Karpas-422 (cell line): ENCODE data around the gene RAB35. TPM values are rescaled to one million over a fixed set of nuclear protein-coding genes. Genes with fewer than 3 reads are reported as not detected.

Source experiments
- DNase-seq: peaks from one replicate; pipeline ENCODE4 v3.0.0-alpha.2; 2015
- H2AFZ ChIP-seq: fragments of 200-600 bp; sonication (generic); 2 replicates; pipeline ENCODE4 v1.6.1; 2014; ENCODE audit warnings: antibody characterized with exemption, low read length, mixed read lengths
- H3K27ac ChIP-seq: fragments of 200-600 bp; sonication (generic); 2 replicates; pipeline ENCODE4 v1.5.1; 2014; ENCODE audit warnings: mild to moderate bottlenecking, low read length, moderate library complexity
- H3K27me3 ChIP-seq: fragments of 200-600 bp; sonication (generic); 2 replicates; pipeline ENCODE4 v1.6.1; 2014; ENCODE audit warnings: low read length, mixed read lengths
- H3K36me3 ChIP-seq: fragments of 200-600 bp; sonication (generic); 2 replicates; pipeline ENCODE4 v1.6.1; 2014; ENCODE audit warnings: low read length, mixed read lengths; ENCODE audit not compliant: insufficient read depth
- H3K4me1 ChIP-seq: fragments of 200-600 bp; sonication (generic); 2 replicates; pipeline ENCODE4 v1.6.1; 2014; ENCODE audit warnings: mild to moderate bottlenecking, low read length, mixed read lengths
- H3K4me2 ChIP-seq: fragments of 200-600 bp; sonication (generic); 2 replicates; pipeline ENCODE4 v1.6.1; 2014; ENCODE audit warnings: low read length, low read depth, mild to moderate bottlenecking; ENCODE audit not compliant: poor library complexity, severe bottlenecking
- H3K4me3 ChIP-seq: fragments of 200-600 bp; sonication (generic); 2 replicates; pipeline ENCODE4 v1.5.1; 2014; ENCODE audit warnings: mild to moderate bottlenecking, antibody characterized with exemption, low read length, mixed read lengths
- H3K79me2 ChIP-seq: fragments of 200-600 bp; sonication (generic); 2 replicates; pipeline ENCODE4 v1.6.1; 2014; ENCODE audit warnings: mild to moderate bottlenecking, low read length, mixed read lengths
- H3K9ac ChIP-seq: fragments of 200-600 bp; sonication (generic); 2 replicates; pipeline ENCODE4 v1.6.0; 2014; ENCODE audit warnings: low read length
- H3K9me2 ChIP-seq: fragments of 200-600 bp; sonication (generic), shearing (Covaris generic); replicated peaks from 2 replicates; pipeline ENCODE4 v1.6.0; 2014; ENCODE audit warnings: mild to moderate bottlenecking, low read length, moderate library complexity; ENCODE audit not compliant: insufficient read depth
- H3K9me3 ChIP-seq: fragments of 300-700, 200-600 bp; sonication (generic); 2 replicates; pipeline ENCODE4 v1.6.1; 2014; ENCODE audit warnings: low read length, mixed read lengths
- H4K20me1 ChIP-seq: fragments of 200-600 bp; sonication (generic); 2 replicates; pipeline ENCODE4 v1.6.1; 2014; ENCODE audit warnings: mild to moderate bottlenecking, antibody characterized with exemption, low read length, low read depth; ENCODE audit not compliant: insufficient read depth
- total RNA-seq: library from RNA; depleted of rRNA; stranded (reverse); fragments of >200 nt; shearing (Covaris generic); gene quantifications from 2 replicates; pipeline ENCODE4 v1.2.3, GENCODE V29; 2014; ENCODE audit warnings: low replicate concordance

Gene RAB35
- total RNA-seq, 1 experiment from 2014 or later = 18.9 TPM

- Histone ChIP-seq H3K4me2 (no peak overlapping the region), H3K9me2 (no peaks in the 10 kb centered on the region), H3K9ac (no peak overlapping the region), H3K4me1 (peaks cover 15% of the 10 kb centered on the region), H4K20me1 (no peaks in the 10 kb centered on the region), H3K9me3 (no peaks in the 10 kb centered on the region), H3K27me3 (no peaks in the 10 kb centered on the region), H3K36me3 (peaks cover 4% of the 10 kb centered on the region; the same call in 1 of the 2 replicates), H3K27ac (no peak overlapping the region), H2AFZ (no peak overlapping the region), H3K4me3 (no peak overlapping the region), H3K79me2 (no peaks in the 10 kb centered on the region; the same call in 1 of the 2 replicates)
- DNase-seq = no peak
These were observed 52.3 kb downstream of the RAB35 start for GRCh38 chr12:120064054-120064940.

- no peaks in the 10 kb centered on the region for H3K27me3 ChIP-seq
- H3K36me3 ChIP-seq = peaks cover 4% of the 10 kb centered on the region; the same call in 1 of the 2 replicates
- peaks cover 15% of the 10 kb centered on the region for H3K4me1 ChIP-seq
These were observed 53.5 kb downstream of the RAB35 start for GRCh38 chr12:120062976-120063579.

DNA sequence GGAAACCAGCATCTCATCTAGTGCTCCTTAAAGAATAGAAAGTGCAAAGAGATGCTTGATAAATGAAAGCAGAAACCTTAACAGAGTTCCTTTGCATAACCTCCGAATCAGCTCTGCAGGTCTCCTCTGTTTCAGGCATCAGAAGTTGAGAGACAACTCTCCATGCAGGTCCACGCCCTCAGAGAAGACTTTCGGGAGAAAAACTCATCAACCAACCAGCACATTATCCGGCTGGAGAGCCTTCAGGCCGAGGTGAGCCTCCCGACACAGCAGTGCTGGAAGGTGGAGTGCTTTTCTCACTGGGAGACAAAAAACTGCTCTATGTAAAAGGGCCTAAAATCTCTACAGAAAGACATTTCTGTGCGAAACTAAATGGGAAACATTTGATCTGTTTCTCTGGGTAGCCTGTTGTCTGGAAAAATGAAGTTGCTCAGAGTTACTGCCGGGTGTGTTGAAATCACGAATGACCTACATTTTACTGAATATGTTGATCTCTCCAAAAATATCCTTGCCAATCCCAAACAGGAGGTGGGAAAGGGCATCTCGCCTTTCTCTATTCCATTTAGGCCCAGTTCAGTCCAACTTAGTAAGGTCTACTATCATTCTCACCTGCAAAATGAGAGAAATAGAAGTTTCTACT, 54.9 kb downstream of the RAB35 start:
- Histone ChIP-seq H3K4me3 (no peak overlapping the region), H3K36me3 (peaks cover 4% of the 10 kb centered on the region; the same call in 1 of the 2 replicates), H3K4me1 (peaks cover 7% of the 10 kb centered on the region), H3K27ac (no peak overlapping the region), H3K27me3 (no peaks in the 10 kb centered on the region), H3K9me3 (no peaks in the 10 kb centered on the region), H3K4me2 (no peak overlapping the region), H3K9me2 (no peaks in the 10 kb centered on the region), H3K79me2 (peaks cover 1% of the 10 kb centered on the region), H3K9ac (no peak overlapping the region), H2AFZ (no peak overlapping the region), H4K20me1 (no peaks in the 10 kb centered on the region)
- DNase-seq = no peak

More at GRCh38 chr12:120062976-120063579, 53.5 kb downstream of the RAB35 start:
- H3K27ac ChIP-seq = no peak overlapping the region
- H3K4me3 ChIP-seq = no peak overlapping the region
- H3K9me2 ChIP-seq = no peaks in the 10 kb centered on the region
- H3K9ac ChIP-seq = no peak overlapping the region
- no peak for DNase-seq
- H3K4me2 ChIP-seq = no peak overlapping the region
- H4K20me1 ChIP-seq = no peaks in the 10 kb centered on the region
- no peaks in the 10 kb centered on the region for H3K9me3 ChIP-seq
- no peak overlapping the region for H2AFZ ChIP-seq
- H3K79me2 ChIP-seq = no peaks in the 10 kb centered on the region; the same call in 1 of the 2 replicates

- DNase-seq = no peak
- Histone ChIP-seq H2AFZ (no peak overlapping the region), H3K4me2 (no peak overlapping the region), H3K4me3 (no peak overlapping the region), H3K9me2 (no peaks in the 10 kb centered on the region), H3K36me3 (no peaks in the 10 kb centered on the region; the same call in 1 of the 2 replicates), H3K9ac (no peak overlapping the region), H3K27me3 (no peaks in the 10 kb centered on the region), H3K4me1 (no peaks in the 10 kb centered on the region; the same call in 1 of the 2 replicates), H3K27ac (no peak overlapping the region), H3K9me3 (no peaks in the 10 kb centered on the region), H3K79me2 (peaks cover 8% of the 10 kb centered on the region), H4K20me1 (no peaks in the 10 kb centered on the region)
These were observed 55.8 kb downstream of the RAB35 start for GRCh38 chr12:120060717-120061116.

DNA sequence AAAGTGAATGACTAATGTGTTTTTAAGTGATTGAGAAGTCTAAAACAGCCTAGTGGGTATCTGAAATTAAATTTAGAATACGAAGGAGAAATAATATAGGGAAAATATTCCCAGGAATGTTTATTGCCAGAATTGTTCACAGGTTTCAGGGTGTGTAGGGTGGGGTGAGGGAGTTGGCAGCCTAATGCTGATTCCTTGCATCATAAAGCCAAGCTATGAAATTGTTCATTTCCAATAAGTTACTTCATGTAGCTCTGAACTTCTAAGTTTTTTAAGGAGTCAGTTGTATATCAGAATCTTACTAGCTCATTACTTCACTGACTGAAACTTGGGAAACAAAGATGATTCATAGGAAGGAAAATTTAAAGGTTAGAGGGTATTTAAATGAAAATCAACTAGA, 56.4 kb downstream of the RAB35 start:
- no peaks in the 10 kb centered on the region for H3K9me2 ChIP-seq
- no peak overlapping the region for H3K4me3 ChIP-seq
- no peak overlapping the region for H3K27ac ChIP-seq
- H3K36me3 ChIP-seq = no peaks in the 10 kb centered on the region
- H3K4me1 ChIP-seq = no peaks in the 10 kb centered on the region
- H3K9me3 ChIP-seq = no peaks in the 10 kb centered on the region
- peaks cover 10% of the 10 kb centered on the region for H3K79me2 ChIP-seq
- H3K4me2 ChIP-seq = no peak overlapping the region
- H3K27me3 ChIP-seq = no peaks in the 10 kb centered on the region
- no peak overlapping the region for H2AFZ ChIP-seq
- no peak for DNase-seq
- H3K9ac ChIP-seq = no peak overlapping the region
- no peaks in the 10 kb centered on the region for H4K20me1 ChIP-seq

DNA sequence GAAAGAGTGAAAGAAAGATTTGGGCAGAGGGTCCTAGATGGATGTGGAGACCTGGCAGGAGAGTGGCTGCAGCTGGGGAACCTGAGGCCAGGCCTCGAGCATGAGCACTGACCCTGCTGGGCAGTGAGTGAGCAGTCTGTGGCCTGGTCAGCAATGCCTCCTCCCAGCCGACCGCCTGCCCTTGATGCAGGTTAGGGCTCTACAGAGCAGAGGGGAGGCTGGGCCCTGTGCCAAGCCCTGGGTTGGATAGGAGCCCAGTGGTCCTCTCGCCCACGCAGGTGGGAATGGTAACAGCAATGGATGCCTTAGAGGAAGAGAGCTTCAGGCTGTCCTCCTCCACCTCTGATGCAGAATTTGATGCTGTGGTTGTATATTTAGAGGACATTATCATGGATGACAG, 59.8 kb downstream of the RAB35 start:
- Histone ChIP-seq H3K9me2 (no peaks in the 10 kb centered on the region), H4K20me1 (no peaks in the 10 kb centered on the region), H3K4me1 (no peaks in the 10 kb centered on the region), H3K9ac (no peak overlapping the region), H3K27ac (no peak overlapping the region), H3K36me3 (no peaks in the 10 kb centered on the region), H3K9me3 (no peaks in the 10 kb centered on the region), H2AFZ (no peak overlapping the region), H3K4me2 (no peak overlapping the region), H3K4me3 (no peak overlapping the region), H3K79me2 (peaks cover 23% of the 10 kb centered on the region), H3K27me3 (no peaks in the 10 kb centered on the region)
- DNase-seq = no peak

DNA sequence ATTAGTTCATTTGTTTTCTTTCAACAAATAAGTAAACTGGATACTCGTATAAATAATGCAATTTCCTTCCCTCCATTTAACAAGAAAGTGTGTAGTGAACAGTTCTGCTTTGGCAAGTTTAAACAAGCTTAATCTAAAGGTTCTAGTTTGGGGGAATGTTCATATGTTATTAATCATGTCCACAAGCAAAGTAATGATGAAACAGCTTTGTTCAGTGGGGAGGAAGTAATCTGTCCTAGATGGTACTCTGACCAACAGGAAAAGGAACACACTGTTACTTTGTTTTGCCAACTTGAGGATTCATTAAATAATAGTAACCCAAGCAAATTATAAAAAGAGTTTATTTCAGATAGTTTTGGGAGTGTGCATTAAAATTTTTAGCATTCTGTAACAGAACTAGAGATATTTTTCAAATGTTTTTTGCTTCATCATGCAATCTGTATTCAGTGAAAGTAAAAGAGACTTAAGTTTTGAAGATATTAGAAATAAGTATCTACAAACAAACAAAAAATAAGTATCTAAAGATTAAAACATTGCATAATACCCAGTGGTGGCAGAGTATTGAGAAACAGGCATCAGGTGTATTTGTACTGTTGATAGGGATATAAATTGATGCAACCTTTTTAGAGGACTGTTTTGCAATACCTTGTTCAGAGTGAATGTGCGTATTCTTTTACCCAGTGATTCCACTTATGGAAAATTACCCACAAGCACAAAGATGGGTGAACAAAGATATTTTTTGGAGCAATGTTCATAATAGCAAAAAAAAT, 61.1 kb downstream of the RAB35 start:
- Histone ChIP-seq H3K4me2 (no peak overlapping the region), H3K4me3 (no peak overlapping the region), H3K27ac (0 out of 2 replicates have a peak overlapping the region, but pooled peaks have one; percentile 18), H3K9me2 (no peaks in the 10 kb centered on the region), H4K20me1 (no peaks in the 10 kb centered on the region), H3K36me3 (no peaks in the 10 kb centered on the region), H3K4me1 (no peaks in the 10 kb centered on the region), H3K9me3 (no peaks in the 10 kb centered on the region), H3K9ac (no peak overlapping the region), H3K79me2 (peaks cover 28% of the 10 kb centered on the region), H2AFZ (no peak overlapping the region), H3K27me3 (no peaks in the 10 kb centered on the region)
- no peak for DNase-seq
